HCT116 (cell line): ENCODE results near the gene SLC37A3. TPM values are rescaled to one million over a fixed set of nuclear protein-coding genes. Genes with fewer than 3 reads are reported as not detected.

Experiments used
- ATAC-seq: fragments of 200-7000 bp; cut with Tn5 transposase; 2 replicates; pipeline ENCODE4 v1.9.1; 2020; ENCODE audit warnings: mild to moderate bottlenecking, moderate library complexity
- BruUV-seq: library from RNA; stranded (reverse); fragments of 400-500 nt; replicated peaks from 2 replicates; lab custom pipeline; 2021; lab: Mats Ljungman, UMichigan
- CTCF ChIA-PET: fragments of 300-600 bp; sonication (Branson Sonifier 250); formaldehyde crosslinking; loops from one replicate; lab custom pipeline; 2021; ENCODE audit warnings: antibody characterized with exemption; lab: Charles Lee
- POLR2A ChIA-PET: fragments of 300-600, 350-600 bp; sonication (Branson Sonifier 250); formaldehyde crosslinking; loops from one replicate; lab custom pipeline; 2021; ENCODE audit warnings: antibody characterized with exemption; lab: Charles Lee
- RAD21 ChIA-PET, 2 experiments: fragments of 300-600 bp; sonication (Branson Sonifier 250); formaldehyde crosslinking; loops; one replicate each; lab custom pipeline; 2023; ENCODE audit warnings: low total read pairs in 2 of 2; ENCODE audit not compliant: uncharacterized antibody in 2 of 2, unreplicated experiment in 2 of 2, low non-redundant PET in 1 of 2; lab: Charles Lee
- DNase-seq: peaks from one replicate; pipeline ENCODE4 v3.0.0-alpha.2; 2010; ENCODE audit warnings: low read depth, low spot score
- H2AFZ ChIP-seq: fragments of 200-600 bp; shearing (Covaris generic), sonication (generic); 2 replicates; pipeline ENCODE4 v1.6.1; 2017; ENCODE audit warnings: low read depth, mixed run types, mixed read lengths, antibody characterized with exemption, low read length; ENCODE audit not compliant: poor library complexity, severe bottlenecking
- H3K27ac ChIP-seq: 2 replicates; pipeline ENCODE4 v1.5.1; 2012; ENCODE audit warnings: low read depth, low read length
- H3K27me3 ChIP-seq: fragments of 200-600 bp; sonication (generic); 2 replicates; pipeline ENCODE4 v1.6.1; 2016; ENCODE audit warnings: mixed run types, low read length, mixed read lengths; ENCODE audit not compliant: insufficient read depth
- H3K36me3 ChIP-seq, 2 experiments: fragments of 200-500 bp in 1 of 2; fragments of 200-600 bp in 1 of 2; sonication (Bioruptor generic) in 1 of 2; sonication (generic) in 1 of 2; 2 replicates each; pipeline versions ENCODE4 v1.5.1 to v1.6.1; 2014 to 2016; ENCODE audit warnings: low read length in 2 of 2, inconsistent platforms in 1 of 2, mixed read lengths in 1 of 2, mixed run types in 1 of 2; ENCODE audit not compliant: insufficient read depth in 2 of 2, control insufficient read depth in 1 of 2
- H3K4me1 ChIP-seq, 2 experiments: fragments of 200-600 bp in 1 of 2; sonication (generic) in 1 of 2; 2 replicates each; pipeline versions ENCODE4 v1.5.1 to v1.6.1; 2012 to 2017; ENCODE audit warnings: low read length in 2 of 2, inconsistent platforms in 1 of 2, mild to moderate bottlenecking in 1 of 2, mixed read lengths in 1 of 2, mixed run types in 1 of 2, moderate library complexity in 1 of 2; ENCODE audit not compliant: insufficient read depth in 2 of 2, control insufficient read depth in 1 of 2
- H3K4me2 ChIP-seq: fragments of 200-600 bp; sonication (generic); 2 replicates; pipeline ENCODE4 v1.6.1; 2017; ENCODE audit warnings: mixed run types, low read length, mixed read lengths
- H3K4me3 ChIP-seq, 2 experiments: fragments of 200-600 bp in 1 of 2; sonication (generic) in 1 of 2; replicated peaks in 1 of 2; 2 replicates each; pipeline ENCODE4 v1.5.1; 2011 to 2016; ENCODE audit warnings: low read length in 2 of 2, control low read depth in 1 of 2, low read depth in 1 of 2, mild to moderate bottlenecking in 1 of 2, mixed read lengths in 1 of 2, mixed run types in 1 of 2
- H3K79me2 ChIP-seq: fragments of 200-600 bp; sonication (generic); 2 replicates; pipeline ENCODE4 v1.6.1; 2017; ENCODE audit warnings: mild to moderate bottlenecking, mixed run types, low read length, moderate library complexity, mixed read lengths; ENCODE audit not compliant: insufficient read depth
- H3K9ac ChIP-seq: fragments of 200-600 bp; sonication (generic); 2 replicates; pipeline ENCODE4 v1.6.1; 2016; ENCODE audit warnings: low read length, mixed read lengths
- H3K9me2 ChIP-seq: fragments of 200-600 bp; sonication (generic), shearing (Covaris generic); 2 replicates; pipeline ENCODE4 v1.6.1; 2017; ENCODE audit warnings: mixed run types, mild to moderate bottlenecking, moderate library complexity; ENCODE audit not compliant: insufficient read depth
- H3K9me3 ChIP-seq, 2 experiments: fragments of 200-500 bp in 1 of 2; fragments of 200-600 bp in 1 of 2; sonication (Bioruptor generic) in 1 of 2; sonication (generic) in 1 of 2; 2 replicates each; pipeline ENCODE4 v1.6.1; 2014 to 2017; ENCODE audit warnings: low read length in 2 of 2, mixed read lengths in 2 of 2, inconsistent platforms in 1 of 2, low read depth in 1 of 2, mild to moderate bottlenecking in 1 of 2, mixed run types in 1 of 2, moderate library complexity in 1 of 2; ENCODE audit not compliant: control insufficient read depth in 1 of 2, insufficient read depth in 1 of 2
- H4K20me1 ChIP-seq: fragments of 200-600 bp; sonication (generic), shearing (Covaris generic); 2 replicates; pipeline ENCODE4 v1.6.1; 2017; ENCODE audit warnings: mixed run types, mild to moderate bottlenecking, moderate library complexity; ENCODE audit not compliant: insufficient read depth
- CEBPB ChIP-seq: IDR thresholded peaks from 2 replicates; pipeline ENCODE4 v1.6.1; 2012; ENCODE audit warnings: low read depth
- CTCF ChIP-seq, 3 experiments: fragments of 200-600 bp in 1 of 3; sonication (generic) in 1 of 3; IDR thresholded peaks in 2 of 3; conservative IDR thresholded peaks in 1 of 3; 2 replicates each; pipeline ENCODE4 v1.5.1; 2012 to 2017; ENCODE audit warnings: low read depth in 2 of 3, low read length in 2 of 3, antibody characterized with exemption in 1 of 3, borderline replicate concordance in 1 of 3, control low read depth in 1 of 3, mild to moderate bottlenecking in 1 of 3, mixed read lengths in 1 of 3, mixed run types in 1 of 3, moderate library complexity in 1 of 3; ENCODE audit not compliant: insufficient read depth in 1 of 3
- ELF1 ChIP-seq: IDR thresholded peaks from 2 replicates; pipeline ENCODE4 v1.6.1; 2012; ENCODE audit warnings: low read depth, borderline replicate concordance
- FOSL1 ChIP-seq: IDR thresholded peaks from 2 replicates; pipeline ENCODE4 v1.6.1; 2012; ENCODE audit warnings: low read depth
- RAD21 ChIP-seq: IDR thresholded peaks from 2 replicates; pipeline ENCODE4 v1.6.1; 2012; ENCODE audit warnings: low read depth, mild to moderate bottlenecking
- SIN3A ChIP-seq: IDR thresholded peaks from 2 replicates; pipeline ENCODE4 v1.6.1; 2012; ENCODE audit warnings: low read depth
- SP1 ChIP-seq: IDR thresholded peaks from 2 replicates; pipeline ENCODE4 v1.6.1; 2012; ENCODE audit warnings: low read depth
- SRF ChIP-seq: IDR thresholded peaks from 2 replicates; pipeline ENCODE4 v1.6.1; 2012; ENCODE audit warnings: low read depth
- TCF7L2 ChIP-seq: IDR thresholded peaks from 2 replicates; pipeline ENCODE4 v1.7.0; 2011; ENCODE audit warnings: borderline replicate concordance, inconsistent platforms; ENCODE audit not compliant: insufficient read depth, insufficient read length; ENCODE audit errors: extremely low read depth
- ZNF274 ChIP-seq: fragments of 200-500 bp; sonication (Bioruptor generic); IDR thresholded peaks from 2 replicates; pipeline ENCODE4 v1.6.1; 2014; ENCODE audit warnings: mild to moderate bottlenecking, low read depth, low read length, inconsistent platforms
- intact Hi-C: fragments of 100-400 bp; cut with micrococcal nuclease; formaldehyde crosslinking; loops from 2 replicates; pipeline ENCODE4 v1.10.0; 2022
- total RNA-seq: library from RNA; stranded (reverse); gene quantifications from one replicate; pipeline ENCODE4 v1.2.1, GENCODE V29; 2021; ENCODE audit not compliant: unreplicated experiment
- TF ChIP-seq, protein P1 (sequence below): IDR thresholded peaks from 2 replicates; pipeline ENCODE4 v1.6.1; 2012
- TF ChIP-seq, protein P2 (sequence below): IDR thresholded peaks from 2 replicates; pipeline ENCODE4 v1.6.1; 2012; ENCODE audit warnings: low read depth

Gene SLC37A3
- total RNA-seq, 1 experiment from 2014 or later, result 41.8 TPM

GRCh38 chr7:140326116-140326928, 72.0 kb downstream of the SLC37A3 start:
- Histone ChIP-seq H3K4me2 (no peak overlapping the region), H2AFZ (no peak overlapping the region), H3K4me1 (no peaks in the 10 kb centered on the region), H3K4me3 (no peak overlapping the region), H3K79me2 (no peaks in the 10 kb centered on the region), H4K20me1 (no peaks in the 10 kb centered on the region), H3K27me3 (no peaks in the 10 kb centered on the region), H3K9me2 (no peaks in the 10 kb centered on the region), H3K9me3 (no peaks in the 10 kb centered on the region), H3K27ac (no peak overlapping the region), H3K36me3 (no peaks in the 10 kb centered on the region), H3K9ac (no peak overlapping the region)
- intact Hi-C loops, result loop anchor here (1.0 kb wide), 1 partner anchor 151 kb away; no protein-coding TSS in a partner anchor
- DNase-seq (no peak), ATAC-seq (peak; percentile 80)
- ChIA-PET RAD21 (no interaction called here), CTCF (interaction anchor here (0.7 kb wide), 1 partner anchor 891 kb away, joined by 3 read pairs; no protein-coding TSS in a partner anchor), POLR2A (no interaction called here)
- peak; percentile 39 to 53 (median 46); a peak in 5 of 6 replicates for TF ChIP-seq CTCF (IDR thresholded peaks at IDR 0.05 in 2 of 3, conservative IDR thresholded peaks at IDR 0.05 in 1 of 3; ENCODE audit: borderline replicate concordance in 1 of 3, insufficient read depth in 1 of 3, low read depth in 2 of 3, low read length in 2 of 3)
- no peak for TF ChIP-seq SP1
- peak; percentile 80 for TF ChIP-seq RAD21
- TF ChIP-seq FOSL1, result no peak
- BruUV-seq, result no TSS peak

- Histone ChIP-seq H3K27me3 (no peaks in the 10 kb centered on the region), H3K79me2 (no peaks in the 10 kb centered on the region), H3K9me3 (no peaks in the 10 kb centered on the region), H3K4me2 (no peak overlapping the region), H3K9me2 (no peaks in the 10 kb centered on the region), H3K4me3 (no peak overlapping the region), H3K9ac (no peak overlapping the region), H4K20me1 (no peaks in the 10 kb centered on the region), H2AFZ (no peak overlapping the region), H3K4me1 (no peaks in the 10 kb centered on the region)
- no TSS peak for BruUV-seq
- intact Hi-C loops, result no loop called here
- DNase-seq, result no peak
- POLR2A ChIA-PET, result no interaction called here
- CTCF ChIA-PET, result interaction anchor here (0.6 to 1.0 kb wide), 2 partner anchors 9 to 299 kb away, joined by 3 to 4 read pairs; no protein-coding TSS in a partner anchor
- RAD21 ChIA-PET, result no interaction called here
- no peak for TF ChIP-seq CEBPB
- TF ChIP-seq TCF7L2, result no peak
- no peak for TF ChIP-seq SRF
- no peak for TF ChIP-seq ELF1
- no peak for TF ChIP-seq SP1
- TF ChIP-seq SIN3A, result no peak
- TF ChIP-seq, protein P1, sequence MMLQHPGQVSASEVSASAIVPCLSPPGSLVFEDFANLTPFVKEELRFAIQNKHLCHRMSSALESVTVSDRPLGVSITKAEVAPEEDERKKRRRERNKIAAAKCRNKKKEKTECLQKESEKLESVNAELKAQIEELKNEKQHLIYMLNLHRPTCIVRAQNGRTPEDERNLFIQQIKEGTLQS, result no peak
- TF ChIP-seq ZNF274, result no peak
- TF ChIP-seq, protein P2, sequence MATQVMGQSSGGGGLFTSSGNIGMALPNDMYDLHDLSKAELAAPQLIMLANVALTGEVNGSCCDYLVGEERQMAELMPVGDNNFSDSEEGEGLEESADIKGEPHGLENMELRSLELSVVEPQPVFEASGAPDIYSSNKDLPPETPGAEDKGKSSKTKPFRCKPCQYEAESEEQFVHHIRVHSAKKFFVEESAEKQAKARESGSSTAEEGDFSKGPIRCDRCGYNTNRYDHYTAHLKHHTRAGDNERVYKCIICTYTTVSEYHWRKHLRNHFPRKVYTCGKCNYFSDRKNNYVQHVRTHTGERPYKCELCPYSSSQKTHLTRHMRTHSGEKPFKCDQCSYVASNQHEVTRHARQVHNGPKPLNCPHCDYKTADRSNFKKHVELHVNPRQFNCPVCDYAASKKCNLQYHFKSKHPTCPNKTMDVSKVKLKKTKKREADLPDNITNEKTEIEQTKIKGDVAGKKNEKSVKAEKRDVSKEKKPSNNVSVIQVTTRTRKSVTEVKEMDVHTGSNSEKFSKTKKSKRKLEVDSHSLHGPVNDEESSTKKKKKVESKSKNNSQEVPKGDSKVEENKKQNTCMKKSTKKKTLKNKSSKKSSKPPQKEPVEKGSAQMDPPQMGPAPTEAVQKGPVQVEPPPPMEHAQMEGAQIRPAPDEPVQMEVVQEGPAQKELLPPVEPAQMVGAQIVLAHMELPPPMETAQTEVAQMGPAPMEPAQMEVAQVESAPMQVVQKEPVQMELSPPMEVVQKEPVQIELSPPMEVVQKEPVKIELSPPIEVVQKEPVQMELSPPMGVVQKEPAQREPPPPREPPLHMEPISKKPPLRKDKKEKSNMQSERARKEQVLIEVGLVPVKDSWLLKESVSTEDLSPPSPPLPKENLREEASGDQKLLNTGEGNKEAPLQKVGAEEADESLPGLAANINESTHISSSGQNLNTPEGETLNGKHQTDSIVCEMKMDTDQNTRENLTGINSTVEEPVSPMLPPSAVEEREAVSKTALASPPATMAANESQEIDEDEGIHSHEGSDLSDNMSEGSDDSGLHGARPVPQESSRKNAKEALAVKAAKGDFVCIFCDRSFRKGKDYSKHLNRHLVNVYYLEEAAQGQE, result no peak
- TF ChIP-seq, all 23 proteins: peak for 0
- no peak for ATAC-seq
- Histone ChIP-seq H3K27ac (no peak overlapping the region), H3K36me3 (no peaks in the 10 kb centered on the region)
These were observed 72.7 kb downstream of the SLC37A3 start for GRCh38 chr7:140325600-140325999.
